Epithelial cell of prostate (primary cell): Measurements from ENCODE around the gene LYST.
"Not testable (repeated sequence)": the region's sequence is repeated elsewhere in the genome, so short reads cannot be mapped to it uniquely, and the experiment has no call there.

ENCODE experiments used
- DNase-seq: peaks from one replicate; pipeline ENCODE4 v3.0.0-alpha.2; 2011; ENCODE audit warnings: low read depth, low spot score
- H3K27ac ChIP-seq: fragments of 450-650 bp; 2 replicates; pipeline ENCODE4 v1.5.1; 2017; ENCODE audit warnings: mild to moderate bottlenecking

Gene LYST

DNA sequence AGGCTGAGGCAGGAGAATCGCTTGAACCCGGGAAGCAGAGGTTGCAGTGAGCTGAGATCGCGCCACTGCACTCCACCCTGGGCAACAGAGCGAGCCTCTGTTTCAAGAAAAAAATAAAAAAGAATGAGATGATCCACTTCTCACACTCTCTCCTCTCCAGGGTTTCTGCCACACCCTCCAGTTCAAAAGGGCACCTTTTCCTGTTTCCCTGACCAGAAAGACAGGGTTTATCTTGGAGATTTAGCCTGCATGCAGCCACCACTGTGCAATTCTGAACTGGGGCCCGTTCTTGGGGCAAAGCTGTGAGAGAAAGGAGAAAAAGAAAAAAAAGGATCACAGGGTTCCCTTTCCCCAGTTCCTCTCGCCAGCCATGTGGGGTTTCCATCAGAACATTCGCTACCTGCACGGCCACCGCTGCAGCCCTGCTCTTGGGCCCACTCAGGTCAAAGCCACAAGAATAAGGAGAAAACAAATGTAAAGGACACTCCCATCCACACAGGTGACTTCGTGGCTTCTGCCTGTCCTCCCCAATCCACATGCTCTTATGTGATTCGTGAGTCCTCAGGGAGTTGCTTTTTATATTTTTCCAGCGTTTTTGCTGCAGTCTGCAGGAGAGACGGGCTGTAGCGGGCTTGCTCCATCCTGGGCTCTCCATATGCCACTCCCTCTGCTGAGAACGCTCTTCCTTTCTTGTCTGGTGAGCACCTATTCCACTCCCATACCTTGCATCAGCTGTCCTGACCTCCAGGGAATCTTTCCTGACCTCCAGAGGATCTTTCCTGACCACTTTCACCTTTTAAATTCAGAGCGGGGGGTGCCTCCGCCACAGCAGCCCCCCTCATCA, 243.5 kb downstream of the LYST start:
- no peak for DNase-seq
- no peak overlapping the region for H3K27ac ChIP-seq

DNA sequence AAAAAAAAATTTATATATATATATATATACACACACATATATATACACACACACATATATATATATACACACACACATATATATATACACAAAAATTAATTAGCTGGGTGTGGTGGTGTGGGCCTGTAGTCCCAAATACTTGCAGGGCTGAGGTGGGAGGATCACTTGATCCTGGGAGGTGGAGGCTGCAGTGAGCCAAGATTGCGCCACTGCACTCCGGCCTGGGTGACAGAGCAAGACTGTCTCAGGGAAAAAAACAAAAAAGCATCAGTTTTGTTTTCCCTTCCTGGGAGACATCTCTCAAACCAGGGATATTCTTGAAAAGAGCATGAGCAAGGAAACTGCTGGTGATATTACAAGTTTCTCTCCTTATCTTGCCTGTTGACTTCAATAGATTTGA, 247.6 kb downstream of the LYST start:
- DNase-seq, H3K27ac ChIP-seq: not testable (repeated sequence)

DNA sequence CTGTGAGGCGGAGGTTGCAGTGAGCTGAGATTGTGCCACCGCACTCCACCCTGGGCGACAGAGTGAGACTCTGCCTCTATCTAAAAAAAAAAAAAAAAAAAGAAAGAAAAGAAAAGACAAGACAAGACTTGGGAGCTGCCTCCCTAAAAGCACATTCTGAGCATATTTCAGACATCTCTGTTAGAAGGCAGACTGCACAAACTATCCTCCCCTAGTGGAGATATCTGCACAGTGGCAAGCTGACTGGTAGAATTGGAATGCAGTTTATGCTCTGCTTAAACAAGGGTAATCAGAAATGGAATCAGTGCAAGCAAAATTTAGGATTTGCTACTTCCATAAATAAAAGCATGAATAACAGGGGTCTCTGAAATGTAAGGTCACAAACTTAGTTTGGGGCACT, 248.9 kb downstream of the LYST start:
- H3K27ac ChIP-seq, result no peak overlapping the region
- DNase-seq, result no peak

DNA sequence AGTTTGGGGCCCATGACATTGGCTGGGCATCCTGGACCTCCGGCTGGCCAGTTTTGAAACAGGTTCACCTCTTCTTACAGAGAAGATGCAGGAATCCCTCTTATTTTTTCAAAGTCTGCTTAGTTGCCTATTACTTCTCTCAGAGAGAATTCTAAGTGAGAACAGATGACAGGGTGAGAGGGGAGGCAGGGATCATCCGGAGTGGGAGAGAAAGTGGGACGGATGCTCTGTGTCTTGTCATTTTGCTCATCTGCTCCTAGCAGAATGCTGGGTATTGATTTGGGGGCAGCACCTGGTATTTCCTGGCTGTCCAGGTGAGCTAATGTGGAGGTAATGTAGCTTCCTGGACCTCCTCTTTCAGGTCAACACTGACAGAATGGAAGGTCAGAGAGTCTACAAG, 249.6 kb downstream of the LYST start:
- no peak for DNase-seq

DNA sequence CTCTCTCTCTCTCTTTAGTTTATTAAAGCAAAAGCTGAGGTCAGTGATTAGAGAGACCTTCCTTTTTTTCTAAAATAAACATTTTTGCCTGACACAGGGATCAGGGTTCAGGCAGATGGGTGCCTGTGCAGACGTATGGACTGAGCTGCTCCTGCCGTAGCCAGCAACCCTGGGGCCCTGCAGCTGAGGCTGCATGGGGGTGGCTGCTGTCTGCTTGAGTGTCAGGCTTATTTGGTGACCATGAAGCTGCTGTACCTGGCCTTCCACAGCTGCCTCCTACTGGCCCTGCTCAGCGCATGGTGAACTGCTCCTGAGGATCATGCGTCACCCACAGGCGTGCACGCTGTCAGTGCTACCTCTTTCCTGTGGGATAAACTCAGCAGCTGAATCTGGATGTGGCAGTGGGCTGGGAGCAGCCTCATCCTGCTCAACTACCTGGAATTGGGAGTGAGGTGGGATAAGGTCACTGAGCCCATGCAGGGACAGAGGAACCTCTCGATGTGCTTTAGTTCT, 252.2 kb downstream of the LYST start:
- DNase-seq, result no peak
- no peak overlapping the region for H3K27ac ChIP-seq

More for the DNA sequence above, 249.6 kb downstream of the LYST start:
- no peak overlapping the region for H3K27ac ChIP-seq

DNA sequence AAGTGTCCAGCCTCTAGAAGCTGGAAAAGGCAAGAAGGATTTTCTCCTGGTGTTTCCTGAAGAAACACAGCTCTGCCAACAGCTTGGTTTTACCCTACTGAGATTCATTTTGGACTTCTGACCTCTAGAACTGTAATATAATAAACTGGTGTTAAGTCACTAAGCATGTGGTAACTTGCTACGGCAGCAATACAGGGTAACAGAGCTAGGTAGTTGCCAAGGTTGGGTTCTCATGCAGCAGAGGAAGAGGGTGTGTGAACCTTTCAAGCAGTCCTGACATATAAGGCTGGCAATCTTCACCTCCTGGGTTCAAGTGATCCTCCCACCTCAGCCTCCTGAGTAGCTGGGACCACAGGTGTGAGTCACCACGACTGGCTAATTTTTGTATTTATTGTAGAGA, 253.1 kb downstream of the LYST start:
- DNase-seq, result no peak
- H3K27ac ChIP-seq, result no peak overlapping the region

DNA sequence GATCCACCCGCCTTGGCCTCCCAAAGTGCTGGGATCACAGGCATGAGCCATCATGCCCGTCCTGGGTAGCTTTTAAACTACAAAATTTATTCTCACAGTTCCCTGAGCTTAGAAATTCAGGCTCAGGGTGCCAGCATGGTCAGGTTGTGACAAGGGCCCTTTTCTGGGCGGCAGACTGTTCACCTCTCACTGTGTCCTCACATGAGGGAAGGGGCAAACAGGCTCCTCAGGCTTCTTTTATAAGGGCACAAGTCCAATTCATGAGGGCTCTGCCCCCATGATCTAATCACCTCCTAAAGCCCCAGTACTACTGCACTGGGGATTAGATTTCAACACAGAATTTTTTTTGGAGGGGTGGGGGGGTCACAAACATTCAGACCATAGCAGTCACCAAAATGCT, 253.9 kb downstream of the LYST start:
- DNase-seq, result no peak
- H3K27ac ChIP-seq, result no peak overlapping the region
